SKM-1 (cell line): ENCODE data around the gene TMTC3.

ENCODE experiments used
- DNase-seq: peaks from one replicate; lab custom pipeline; 2025; ENCODE audit not compliant: unreplicated experiment; lab: John Stamatoyannopoulos, UW

Gene TMTC3

GRCh38 chr12:88223519-88223918 lies 81.4 kb downstream of the TMTC3 start:
- no peak for DNase-seq

DNA sequence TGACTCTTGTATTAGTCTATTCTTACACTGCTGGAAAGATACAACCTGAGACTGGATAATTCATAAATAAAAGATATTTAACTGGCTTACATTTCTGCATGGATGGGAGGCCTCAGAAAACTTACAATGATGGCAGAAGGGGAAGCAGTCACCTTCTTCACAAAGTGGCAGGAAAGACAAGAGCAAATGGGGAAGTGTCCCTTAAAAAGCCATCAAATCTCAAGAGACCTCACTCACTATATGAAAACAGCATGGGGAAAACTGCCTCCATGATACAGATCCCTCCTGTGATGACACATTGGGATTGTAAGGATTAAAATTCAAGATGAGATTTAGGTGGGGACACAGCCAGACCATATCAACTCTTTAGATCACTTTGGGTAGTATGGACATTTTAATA lies 83.7 kb downstream of the TMTC3 start:
- no peak for DNase-seq

- no peak for DNase-seq
Observed at GRCh38 chr12:88227263-88227662, 85.2 kb downstream of the TMTC3 start.

DNA sequence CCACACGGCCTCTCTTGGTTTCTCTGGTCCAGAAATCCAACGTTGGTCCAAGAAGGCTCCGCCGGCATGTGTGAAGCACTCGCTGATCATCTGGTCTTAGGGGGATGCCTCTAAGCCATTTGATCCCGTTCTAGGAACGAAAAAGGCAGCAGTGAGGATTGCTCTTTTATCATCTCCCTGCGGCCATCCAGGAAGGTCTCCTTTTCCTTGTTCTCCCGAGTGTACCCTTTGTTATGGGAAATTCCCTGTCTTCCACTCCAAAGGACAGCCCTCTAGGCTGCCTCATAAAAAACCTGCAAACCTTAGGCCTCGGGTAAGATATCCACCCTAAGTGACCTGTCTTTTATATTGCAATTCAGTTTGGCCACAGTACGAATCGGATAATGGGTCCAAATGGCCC lies 85.8 kb downstream of the TMTC3 start:
- no peak for DNase-seq

GRCh38 chr12:88228720-88229119 lies 86.6 kb downstream of the TMTC3 start:
- DNase-seq = no peak

DNA sequence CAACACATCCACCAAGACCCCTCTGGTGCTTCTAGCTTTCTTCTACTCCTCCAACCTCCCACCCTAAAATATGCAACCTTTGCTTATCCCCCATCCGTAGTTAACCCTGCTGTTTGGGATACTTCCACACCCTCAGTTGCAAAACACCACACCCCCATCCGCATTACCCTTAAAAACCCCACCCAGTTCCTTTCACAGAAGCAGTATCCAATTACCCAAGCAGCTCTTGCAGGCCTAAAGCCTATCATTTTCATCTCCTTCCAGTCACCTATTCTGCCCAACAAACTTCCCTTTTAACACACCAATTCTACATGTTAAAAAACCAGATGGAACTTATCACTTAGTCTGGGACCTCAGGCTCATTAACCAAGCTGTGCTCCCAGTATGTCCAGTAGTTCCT lies 88.2 kb downstream of the TMTC3 start:
- DNase-seq = no peak

- DNase-seq = no peak
Observed at GRCh38 chr12:88235183-88235833, 93.2 kb downstream of the TMTC3 start.

DNA sequence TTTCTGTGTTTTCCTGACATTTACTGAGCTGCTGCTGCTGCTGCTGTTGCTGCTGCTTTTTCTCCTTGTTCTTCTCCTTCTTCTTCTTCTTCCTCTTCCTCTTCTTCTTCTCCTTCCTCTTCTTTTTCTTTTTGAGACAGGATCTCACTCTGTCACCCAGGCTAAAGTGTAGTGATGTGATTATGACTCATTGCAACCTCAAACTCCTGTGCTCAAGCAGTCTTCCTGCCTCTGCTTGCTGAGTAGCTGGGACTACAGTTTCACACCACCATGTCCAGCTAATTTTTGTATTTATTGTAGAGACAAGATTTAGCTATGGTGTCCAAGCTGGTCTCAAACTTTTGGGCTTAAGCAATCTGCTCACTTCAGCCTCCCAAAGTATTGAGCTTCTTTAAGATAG lies 95.8 kb downstream of the TMTC3 start:
- DNase-seq = no peak

GRCh38 chr12:88238406-88238805 lies 96.3 kb downstream of the TMTC3 start:
- DNase-seq = no peak

- DNase-seq = no peak
Observed at GRCh38 chr12:88241862-88242570, 99.9 kb downstream of the TMTC3 start.

DNA sequence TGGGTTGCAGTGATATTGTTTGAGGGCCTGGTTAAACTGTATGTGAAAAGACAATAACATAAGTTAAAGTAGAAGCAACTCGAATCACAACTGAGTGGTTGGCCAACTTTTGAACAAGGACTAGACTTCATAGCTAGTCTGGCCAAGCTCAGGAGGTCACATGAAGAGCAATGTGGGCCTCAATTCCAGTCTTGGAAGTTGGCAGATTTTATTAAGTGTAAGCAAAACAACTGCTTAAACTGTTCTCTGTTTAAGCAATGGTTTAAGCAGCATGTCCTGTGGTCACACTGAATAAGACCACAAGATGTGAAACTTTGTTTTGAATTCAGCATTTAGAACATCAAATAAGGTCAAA lies 100.4 kb downstream of the TMTC3 start:
- DNase-seq = no peak

- no peak for DNase-seq
Observed at GRCh38 chr12:88242939-88243338, 100.8 kb downstream of the TMTC3 start.

DNA sequence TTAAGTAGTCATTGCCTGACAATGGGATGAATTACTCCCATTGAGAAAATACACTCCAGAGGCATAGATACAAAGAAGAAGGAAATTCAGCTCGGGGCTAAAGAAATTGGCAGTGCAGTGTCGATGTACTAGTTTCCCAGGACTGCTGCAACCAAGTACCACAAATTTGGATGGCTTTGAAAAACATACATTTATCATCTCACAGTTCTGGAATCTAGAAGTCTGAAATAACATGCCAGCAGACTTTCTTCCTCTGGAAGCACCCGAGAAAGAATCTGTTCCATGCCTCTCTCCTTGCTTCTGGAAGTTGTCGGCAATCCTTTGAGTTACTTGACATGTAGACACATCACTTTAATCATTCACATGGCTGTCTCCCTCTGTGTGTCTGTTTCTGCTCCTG lies 101.9 kb downstream of the TMTC3 start:
- no peak for DNase-seq

DNA sequence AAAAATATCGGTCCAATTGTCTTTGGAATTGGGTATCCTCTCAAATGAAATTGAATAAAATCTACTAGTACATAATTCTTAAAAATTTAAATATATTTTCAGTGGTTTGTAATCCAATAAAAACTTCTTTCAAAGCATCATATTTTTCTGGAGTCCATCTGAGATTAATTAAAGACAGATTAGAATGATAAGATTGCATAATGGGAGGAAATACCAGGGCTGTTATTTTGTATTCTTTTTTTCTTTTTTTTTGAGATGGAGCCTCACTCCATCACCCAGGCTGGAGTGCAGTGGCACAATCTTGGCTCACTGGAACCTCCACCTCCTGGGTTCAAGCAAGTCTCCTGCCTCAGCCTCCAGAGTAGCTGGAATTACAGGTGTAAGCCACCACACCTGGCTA lies 103.8 kb downstream of the TMTC3 start:
- DNase-seq = no peak

GRCh38 chr12:88247241-88247643 lies 105.1 kb downstream of the TMTC3 start:
- DNase-seq = no peak

DNA sequence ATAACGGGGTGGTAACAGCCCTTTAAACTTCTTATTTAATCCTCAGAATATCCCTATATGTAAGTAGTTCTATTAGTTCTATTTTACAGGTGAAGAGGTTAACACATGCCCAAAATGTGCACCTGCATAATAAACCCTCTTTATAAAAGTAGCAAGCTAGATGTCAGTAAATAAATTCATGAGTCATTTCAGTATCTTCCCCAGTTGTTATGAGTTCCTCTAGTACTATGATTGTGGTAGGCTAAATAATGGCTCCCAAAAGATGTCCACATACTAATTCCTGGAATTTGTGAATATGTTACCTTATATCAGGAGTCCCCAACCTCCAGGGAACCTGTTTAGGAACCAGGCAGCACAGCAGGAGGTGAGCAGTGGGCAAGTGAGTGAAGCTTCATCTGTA lies 106.5 kb downstream of the TMTC3 start:
- DNase-seq = no peak
